SK-N-MC (cell line): ENCODE measurements around the gene GET4.

Source experiments
- DNase-seq: peaks from one replicate; pipeline ENCODE4 v3.0.0-alpha.2; 2011; ENCODE audit warnings: low read depth, low spot score
- H3K27ac ChIP-seq: fragments of 200-600 bp; sonication (generic); 2 replicates; pipeline ENCODE4 v1.5.1; 2016; ENCODE audit warnings: mixed run types
- H3K36me3 ChIP-seq: fragments of 200-600 bp; sonication (generic); 2 replicates; pipeline ENCODE4 v1.6.1; 2017; ENCODE audit warnings: antibody characterized with exemption, low read length, mixed read lengths; ENCODE audit not compliant: insufficient read depth
- H3K4me3 ChIP-seq: fragments of 200-600 bp; sonication (generic); 2 replicates; pipeline ENCODE4 v1.5.1; 2016
- H3K9ac ChIP-seq: fragments of 200-600 bp; sonication (generic); 2 replicates; pipeline ENCODE4 v1.8.0; 2017; ENCODE audit warnings: mixed run types, mixed read lengths; ENCODE audit not compliant: insufficient read length
- H3K9me3 ChIP-seq: fragments of 200-600 bp; sonication (generic); 2 replicates; pipeline ENCODE4 v1.6.1; 2017; ENCODE audit warnings: low read depth, mild to moderate bottlenecking, antibody characterized with exemption, low read length, moderate library complexity, mixed read lengths
- EZH2 ChIP-seq: fragments of 200-600 bp; sonication (generic); IDR thresholded peaks from one replicate; pipeline ENCODE4 v1.6.1; 2017; ENCODE audit warnings: antibody characterized with exemption
- FOXP2 ChIP-seq: optimal IDR thresholded peaks from 2 replicates; pipeline ENCODE3; 2011; ENCODE audit warnings: mild to moderate bottlenecking, moderate library complexity; ENCODE audit not compliant: insufficient read depth; ENCODE audit errors: extremely low read length, control extremely low read depth
- POLR2AphosphoS5 ChIP-seq: IDR thresholded peaks from 2 replicates; pipeline ENCODE4 v1.6.1; 2012; ENCODE audit warnings: mild to moderate bottlenecking, low read depth, low read length, borderline replicate concordance

GET4 gene

GRCh38 chr7:880450-880849 is 4.1 kb downstream of the GET4 start:
- no peak for DNase-seq
- no peaks in the 10 kb centered on the region for H3K9me3 ChIP-seq
- no peak overlapping the region for H3K9ac ChIP-seq
- H3K4me3 ChIP-seq: no peak overlapping the region
- TF ChIP-seq EZH2: no peak
- no peak for TF ChIP-seq POLR2AphosphoS5
- TF ChIP-seq FOXP2: no peak
- peaks cover 10% of the 10 kb centered on the region for H3K36me3 ChIP-seq
- no peak overlapping the region for H3K27ac ChIP-seq

DNA sequence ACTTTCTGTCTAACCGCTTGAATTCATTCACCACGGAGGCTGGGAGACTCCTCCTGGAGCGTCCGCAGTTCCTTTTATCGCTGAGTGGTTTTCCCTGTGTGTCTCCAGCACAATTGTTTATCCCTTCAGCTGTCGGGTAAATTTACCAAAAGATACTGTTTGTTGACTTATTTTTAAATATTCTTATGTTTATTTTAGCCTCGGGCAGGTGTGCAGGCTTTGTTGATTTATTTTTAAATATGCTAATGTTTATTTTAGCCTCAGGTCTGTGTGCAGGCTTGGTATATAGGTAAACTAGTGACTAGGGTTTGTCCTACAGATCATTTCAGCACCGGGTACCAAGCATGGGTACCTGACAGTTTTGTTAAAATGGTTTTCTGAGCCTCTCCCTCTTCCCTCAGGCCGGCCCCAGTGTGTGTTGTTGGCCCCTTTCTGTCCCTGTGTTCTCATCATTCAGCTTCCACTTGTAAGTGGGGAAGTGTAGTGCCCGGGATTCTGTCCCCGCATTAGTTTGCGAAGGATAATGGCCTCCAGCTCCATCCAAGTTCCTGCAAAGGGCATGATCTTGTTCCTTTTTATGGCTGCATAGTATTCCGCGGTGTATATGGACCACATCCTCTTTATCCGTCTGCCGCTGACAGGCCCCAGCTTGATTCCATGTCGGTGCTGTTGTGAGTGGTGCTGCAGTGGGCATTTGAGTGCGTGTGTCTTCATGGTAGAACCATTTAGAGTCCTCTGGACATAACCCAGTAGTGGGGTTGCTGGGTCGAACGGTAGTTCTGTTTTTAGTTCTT is 5.3 kb downstream of the GET4 start:
- H3K4me3 ChIP-seq: no peak overlapping the region
- H3K9me3 ChIP-seq: no peaks in the 10 kb centered on the region
- no peak for DNase-seq
- H3K9ac ChIP-seq: no peak overlapping the region
- TF ChIP-seq EZH2: no peak
- H3K36me3 ChIP-seq: peaks cover 9% of the 10 kb centered on the region
- H3K27ac ChIP-seq: no peak overlapping the region

DNA sequence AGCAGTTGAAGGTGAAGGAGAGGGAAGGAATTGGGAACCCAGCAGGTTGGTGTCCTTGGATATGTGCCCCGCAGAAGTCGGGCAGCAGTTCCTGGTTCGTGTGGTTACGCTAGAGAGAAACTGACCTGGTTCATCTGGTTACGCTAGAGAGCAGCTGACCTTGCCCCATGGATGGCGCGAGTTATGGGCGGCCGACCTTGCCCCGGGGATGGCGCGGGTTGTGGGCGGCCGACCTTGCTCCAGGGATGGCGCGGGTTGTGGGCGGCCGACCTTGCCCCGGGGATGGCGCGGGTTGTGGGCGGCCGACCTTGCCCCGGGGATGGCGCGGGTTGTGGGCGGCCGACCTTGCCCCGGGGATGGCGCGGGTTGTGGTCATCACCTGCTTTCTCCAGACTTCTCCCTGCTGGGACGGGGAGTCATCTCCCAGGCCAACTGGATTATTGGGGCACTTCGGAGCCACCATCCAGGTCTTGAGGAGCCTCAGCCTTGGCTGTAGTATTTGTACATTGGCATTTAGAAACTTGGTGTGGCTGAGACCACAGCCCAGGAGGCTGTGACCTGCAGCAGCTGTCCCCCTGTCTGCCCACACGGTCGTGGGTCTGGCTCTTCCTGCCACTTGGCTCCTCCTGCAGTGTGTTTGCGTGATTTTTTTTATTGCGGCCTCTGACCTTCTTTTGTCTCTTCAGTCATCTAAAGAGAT is 6.1 kb downstream of the GET4 start:
- no peak overlapping the region for H3K27ac ChIP-seq
- no peak overlapping the region for H3K4me3 ChIP-seq
- no peak overlapping the region for H3K9ac ChIP-seq
- TF ChIP-seq FOXP2 (no peak), EZH2 (no peak), POLR2AphosphoS5 (no peak)
- H3K9me3 ChIP-seq: no peaks in the 10 kb centered on the region
- no peak for DNase-seq
- H3K36me3 ChIP-seq: peaks cover 9% of the 10 kb centered on the region

- Histone ChIP-seq H3K36me3 (peaks cover 9% of the 10 kb centered on the region), H3K9me3 (no peaks in the 10 kb centered on the region), H3K4me3 (no peak overlapping the region), H3K9ac (no peak overlapping the region), H3K27ac (no peak overlapping the region)
- DNase-seq: no peak
- TF ChIP-seq EZH2: no peak
- TF ChIP-seq POLR2AphosphoS5: no peak
- TF ChIP-seq FOXP2: no peak
Observed at GRCh38 chr7:883055-884021, 7.0 kb downstream of the GET4 start.

DNA sequence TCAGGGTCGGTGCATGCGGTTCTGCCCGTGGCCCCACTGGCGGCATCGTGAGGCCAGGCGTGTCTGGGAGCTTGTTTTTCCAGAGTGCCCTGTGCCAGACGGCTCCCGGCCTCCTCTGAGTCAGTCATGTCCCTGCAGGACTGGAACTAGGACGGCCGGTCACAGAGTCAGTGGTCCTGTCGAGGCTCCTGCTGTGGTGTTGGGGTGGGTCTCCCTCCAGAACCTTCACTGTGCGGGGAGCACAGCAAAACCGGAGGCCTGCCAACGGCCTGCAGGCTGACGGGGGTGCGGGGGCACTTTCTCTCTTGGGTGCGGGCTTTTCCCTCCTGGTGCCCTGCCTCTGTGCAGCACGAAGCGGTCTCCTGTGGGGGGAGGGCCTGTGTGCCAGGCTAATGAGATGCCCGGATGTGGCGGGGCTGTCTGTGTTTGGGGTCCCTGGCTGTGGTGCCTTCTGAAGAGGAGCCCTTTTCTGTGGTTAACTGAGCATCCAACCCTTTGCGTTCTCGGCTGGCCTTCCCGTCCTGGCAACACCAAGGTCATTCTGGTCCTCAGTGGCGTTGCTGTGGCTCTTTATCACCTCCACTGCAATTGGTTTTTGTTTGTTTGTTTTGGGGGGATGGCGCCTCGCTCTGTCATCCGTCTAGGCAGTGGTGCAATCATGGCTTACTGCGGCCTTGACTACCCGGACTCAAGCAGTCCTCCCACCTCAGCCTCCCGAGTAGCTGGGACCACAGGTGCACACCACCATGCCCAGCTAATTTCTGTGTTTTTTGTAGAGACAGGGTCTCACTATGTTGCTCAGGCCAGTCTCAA is 8.0 kb downstream of the GET4 start:
- H3K27ac ChIP-seq: no peak overlapping the region
- no peak overlapping the region for H3K9ac ChIP-seq
- no peak for DNase-seq
- no peak overlapping the region for H3K4me3 ChIP-seq
- TF ChIP-seq FOXP2 (no peak), EZH2 (no peak), POLR2AphosphoS5 (no peak)
- H3K36me3 ChIP-seq: peaks cover 1% of the 10 kb centered on the region; the same call in 1 of the 2 replicates
- H3K9me3 ChIP-seq: no peaks in the 10 kb centered on the region

- Histone ChIP-seq H3K36me3 (no peaks in the 10 kb centered on the region; the same call in 1 of the 2 replicates), H3K4me3 (no peak overlapping the region), H3K9ac (no peak overlapping the region), H3K9me3 (no peaks in the 10 kb centered on the region), H3K27ac (no peak overlapping the region)
- no peak for DNase-seq
- TF ChIP-seq EZH2: no peak
Observed at GRCh38 chr7:885261-885892, 9.0 kb downstream of the GET4 start.

GRCh38 chr7:885893-886625 is 9.7 kb downstream of the GET4 start:
- H3K27ac ChIP-seq: no peak overlapping the region
- no peak for DNase-seq
- H3K9me3 ChIP-seq: no peaks in the 10 kb centered on the region
- H3K36me3 ChIP-seq: no peaks in the 10 kb centered on the region; the same call in 1 of the 2 replicates
- no peak for TF ChIP-seq POLR2AphosphoS5
- no peak overlapping the region for H3K4me3 ChIP-seq
- no peak overlapping the region for H3K9ac ChIP-seq
